Ishikawa (cell line): ENCODE measurements around the gene OGA.

Experiments
- CEBPB ChIP-seq: IDR thresholded peaks from 2 replicates; pipeline ENCODE4 v1.6.1; 2012
- CREB1 ChIP-seq: IDR thresholded peaks from 2 replicates; pipeline ENCODE4 v1.6.1; 2012; ENCODE audit warnings: low read depth
- EGR1 ChIP-seq: IDR thresholded peaks from 2 replicates; pipeline ENCODE4 v1.6.1; 2012
- EP300 ChIP-seq: IDR thresholded peaks from 2 replicates; pipeline ENCODE4 v1.6.1; 2012; ENCODE audit warnings: borderline replicate concordance
- FOXM1 ChIP-seq: IDR thresholded peaks from 2 replicates; pipeline ENCODE4 v1.6.1; 2012; ENCODE audit warnings: low read depth, borderline replicate concordance
- NFIC ChIP-seq: IDR thresholded peaks from 2 replicates; pipeline ENCODE4 v1.6.1; 2012
- RAD21 ChIP-seq: IDR thresholded peaks from 2 replicates; pipeline ENCODE4 v1.6.1; 2012; ENCODE audit warnings: low read depth
- REST ChIP-seq: IDR thresholded peaks from 2 replicates; pipeline ENCODE4 v1.6.1; 2012; ENCODE audit warnings: low read depth, mild to moderate bottlenecking
- TAF1 ChIP-seq: IDR thresholded peaks from 2 replicates; pipeline ENCODE4 v1.6.1; 2012; ENCODE audit warnings: low read depth, mild to moderate bottlenecking
- TCF12 ChIP-seq: IDR thresholded peaks from 2 replicates; pipeline ENCODE4 v1.6.1; 2012; ENCODE audit warnings: low read depth
- TEAD4 ChIP-seq: IDR thresholded peaks from 2 replicates; pipeline ENCODE4 v1.6.1; 2012
- YY1 ChIP-seq: IDR thresholded peaks from 2 replicates; pipeline ENCODE4 v1.6.1; 2012; ENCODE audit warnings: low read depth
- ZBTB7A ChIP-seq: IDR thresholded peaks from 2 replicates; pipeline ENCODE4 v1.6.1; 2012; ENCODE audit warnings: low read depth
- TF ChIP-seq, protein P1 (sequence below): IDR thresholded peaks from 2 replicates; pipeline ENCODE4 v1.6.1; 2012
- TF ChIP-seq, protein P2 (sequence below): IDR thresholded peaks from 2 replicates; pipeline ENCODE4 v1.6.1; 2012

The OGA gene

GRCh38 chr10:101857802-101858476 lies 39.7 kb upstream of the OGA start:
- TF ChIP-seq CREB1 (no peak), CEBPB (no peak), TAF1 (no peak)
- TF ChIP-seq, protein P1, sequence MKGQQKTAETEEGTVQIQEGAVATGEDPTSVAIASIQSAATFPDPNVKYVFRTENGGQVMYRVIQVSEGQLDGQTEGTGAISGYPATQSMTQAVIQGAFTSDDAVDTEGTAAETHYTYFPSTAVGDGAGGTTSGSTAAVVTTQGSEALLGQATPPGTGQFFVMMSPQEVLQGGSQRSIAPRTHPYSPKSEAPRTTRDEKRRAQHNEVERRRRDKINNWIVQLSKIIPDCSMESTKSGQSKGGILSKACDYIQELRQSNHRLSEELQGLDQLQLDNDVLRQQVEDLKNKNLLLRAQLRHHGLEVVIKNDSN: no peak
- TF ChIP-seq, protein P2, sequence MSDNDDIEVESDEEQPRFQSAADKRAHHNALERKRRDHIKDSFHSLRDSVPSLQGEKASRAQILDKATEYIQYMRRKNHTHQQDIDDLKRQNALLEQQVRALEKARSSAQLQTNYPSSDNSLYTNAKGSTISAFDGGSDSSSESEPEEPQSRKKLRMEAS: no peak

DNA sequence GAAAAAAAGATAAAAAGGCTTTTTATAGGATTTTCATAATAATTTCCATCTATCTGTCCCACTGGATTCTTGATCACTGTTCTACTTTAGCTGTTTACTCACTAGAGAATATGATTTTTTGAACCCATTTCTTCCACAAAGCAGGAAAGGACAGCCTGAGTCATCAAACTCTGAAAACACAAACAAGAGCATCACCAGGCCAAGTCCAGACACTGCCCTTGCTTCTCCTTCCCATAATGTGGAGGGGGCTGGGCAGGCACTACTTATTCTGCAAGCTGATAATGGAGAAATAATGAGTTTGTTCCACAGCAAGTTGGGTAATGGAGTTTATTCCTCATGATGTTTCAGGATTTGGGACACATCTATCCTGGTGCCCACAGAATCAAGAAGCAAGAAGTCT lies 38.4 kb upstream of the OGA start:
- TF ChIP-seq YY1 (no peak), RAD21 (no peak), CREB1 (no peak), TEAD4 (no peak), TCF12 (no peak), EGR1 (no peak), TAF1 (no peak)
- TF ChIP-seq, protein P2: no peak

GRCh38 chr10:101851411-101852116 lies 33.3 kb upstream of the OGA start:
- TF ChIP-seq CREB1 (no peak), RAD21 (no peak), ZBTB7A (no peak), TEAD4 (no peak), EGR1 (no peak), FOXM1 (no peak), TCF12 (no peak), YY1 (no peak), EP300 (no peak), TAF1 (no peak), NFIC (no peak)
- TF ChIP-seq, protein P2: no peak
- TF ChIP-seq, protein P1: no peak

GRCh38 chr10:101850749-101851148 lies 32.5 kb upstream of the OGA start:
- TF ChIP-seq TAF1: no peak
- TF ChIP-seq FOXM1: no peak
- no peak for TF ChIP-seq YY1
- TF ChIP-seq EGR1: no peak
- TF ChIP-seq TCF12: no peak

DNA sequence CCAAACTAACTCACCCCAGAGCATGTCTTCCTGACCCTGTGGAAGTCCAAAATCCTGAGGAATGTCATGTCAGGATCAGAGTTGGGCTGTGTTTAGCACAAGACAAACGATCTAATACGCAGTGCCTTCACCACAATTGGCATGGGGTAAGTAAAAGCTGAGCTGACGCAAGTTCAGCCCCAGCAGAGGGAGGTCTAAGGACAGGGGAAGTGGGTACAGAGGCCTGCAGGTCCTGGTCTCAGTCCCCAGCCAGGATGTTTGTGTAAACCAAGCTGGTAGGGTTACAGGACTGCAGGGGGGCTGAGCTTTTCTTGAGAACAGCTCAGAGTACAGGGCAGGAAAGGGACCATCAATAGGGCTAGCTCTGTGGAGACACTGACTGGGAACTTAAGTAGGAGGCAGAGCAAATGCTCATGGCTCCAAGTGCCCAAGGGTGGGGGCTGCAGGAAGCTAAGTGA lies 30.7 kb upstream of the OGA start:
- TF ChIP-seq CEBPB (no peak), ZBTB7A (no peak), YY1 (no peak), TEAD4 (no peak), FOXM1 (no peak), REST (no peak), EP300 (no peak), TCF12 (no peak), NFIC (no peak), RAD21 (no peak), TAF1 (no peak)
- TF ChIP-seq, protein P1: no peak
- TF ChIP-seq, protein P2: no peak

GRCh38 chr10:101848408-101848807 lies 30.2 kb upstream of the OGA start:
- TF ChIP-seq EGR1 (no peak), RAD21 (no peak), TAF1 (no peak), CEBPB (no peak), EP300 (no peak), REST (no peak), CREB1 (no peak), ZBTB7A (no peak), TCF12 (no peak)
- TF ChIP-seq, protein P2: no peak
